GM18520 (cell line): Measurements from ENCODE around the gene MSH3.
"Not testable (repeated sequence)": the region's sequence is repeated elsewhere in the genome, so short reads cannot be mapped to it uniquely, and the experiment has no call there.

Source experiments
- ATAC-seq: cut with Tn5 transposase; IDR thresholded peaks from one replicate; pipeline ENCODE4 v1.9.1; 2021; ENCODE audit not compliant: unreplicated experiment

MSH3 gene

GRCh38 chr5:80884929-80885328 is 230.5 kb downstream of the MSH3 start:
- no peak for ATAC-seq

GRCh38 chr5:80885396-80886000 is 231.0 kb downstream of the MSH3 start:
- ATAC-seq = no peak

- ATAC-seq = no peak
These were observed 239.6 kb downstream of the MSH3 start for GRCh38 chr5:80894083-80894482.

GRCh38 chr5:80895523-80895922 is 241.1 kb downstream of the MSH3 start:
- ATAC-seq = no peak

- ATAC-seq = not testable (repeated sequence)
These were observed 248.2 kb downstream of the MSH3 start for GRCh38 chr5:80902624-80903023.

- no peak for ATAC-seq
These were observed 250.2 kb downstream of the MSH3 start for GRCh38 chr5:80904533-80905187.

DNA sequence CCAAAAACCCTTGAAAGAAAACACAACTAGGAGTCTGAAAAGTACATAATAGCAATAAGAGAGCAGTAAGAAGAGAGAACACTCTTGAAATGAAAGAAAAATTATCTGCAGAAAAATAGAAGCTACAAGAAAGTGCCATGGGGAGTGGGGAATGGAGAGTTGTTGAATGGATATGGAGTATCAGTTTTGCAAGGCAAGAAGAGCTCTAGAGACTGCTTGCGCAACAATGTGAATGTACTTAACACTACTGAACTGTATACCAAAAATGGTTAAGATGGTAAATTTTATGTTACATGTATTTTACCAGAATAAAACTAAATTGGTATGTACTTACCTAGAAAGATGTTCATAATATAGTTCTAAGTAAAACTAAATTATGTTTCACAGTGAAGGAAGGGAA is 251.0 kb downstream of the MSH3 start:
- no peak for ATAC-seq

DNA sequence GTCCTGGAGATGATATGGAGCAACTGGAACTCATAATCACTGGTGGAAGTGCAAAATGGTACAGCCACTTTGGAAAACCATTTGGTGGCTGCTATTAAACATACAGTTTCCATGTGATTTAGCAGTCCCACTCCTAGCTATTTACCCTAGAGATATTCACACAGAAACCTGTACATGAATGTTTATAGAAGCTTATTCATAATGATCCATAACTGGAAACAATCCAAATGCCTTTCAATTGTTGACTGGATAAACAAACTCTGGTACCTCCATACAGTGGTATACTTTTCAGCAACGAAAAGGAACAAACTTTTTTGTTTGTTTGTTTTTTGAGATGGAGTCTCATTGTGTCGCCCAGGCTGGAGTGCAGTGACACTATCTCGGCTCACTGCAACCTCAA is 258.0 kb downstream of the MSH3 start:
- no peak for ATAC-seq

GRCh38 chr5:80915716-80916115 is 261.3 kb downstream of the MSH3 start:
- no peak for ATAC-seq

- no peak for ATAC-seq
These were observed 262.2 kb downstream of the MSH3 start for GRCh38 chr5:80916676-80917075.

DNA sequence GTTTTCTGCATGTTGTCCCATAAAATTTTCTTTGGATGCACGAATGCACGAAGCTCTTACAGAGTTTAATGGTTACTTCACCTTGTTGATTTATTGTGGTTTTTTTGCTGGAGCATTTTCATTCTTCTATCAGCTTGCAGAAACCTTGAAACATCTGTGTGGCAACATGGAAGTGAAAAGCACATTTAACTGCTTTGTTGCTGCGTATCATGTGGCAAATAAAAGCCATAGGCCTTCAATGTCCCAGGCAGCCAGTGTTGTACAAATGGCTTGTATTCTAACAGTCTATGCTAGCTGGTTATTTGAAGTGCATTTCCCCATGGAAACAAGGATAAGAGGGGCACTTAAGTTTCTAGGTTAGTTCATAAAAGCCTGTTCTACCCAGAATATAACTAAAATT is 263.2 kb downstream of the MSH3 start:
- ATAC-seq = no peak

DNA sequence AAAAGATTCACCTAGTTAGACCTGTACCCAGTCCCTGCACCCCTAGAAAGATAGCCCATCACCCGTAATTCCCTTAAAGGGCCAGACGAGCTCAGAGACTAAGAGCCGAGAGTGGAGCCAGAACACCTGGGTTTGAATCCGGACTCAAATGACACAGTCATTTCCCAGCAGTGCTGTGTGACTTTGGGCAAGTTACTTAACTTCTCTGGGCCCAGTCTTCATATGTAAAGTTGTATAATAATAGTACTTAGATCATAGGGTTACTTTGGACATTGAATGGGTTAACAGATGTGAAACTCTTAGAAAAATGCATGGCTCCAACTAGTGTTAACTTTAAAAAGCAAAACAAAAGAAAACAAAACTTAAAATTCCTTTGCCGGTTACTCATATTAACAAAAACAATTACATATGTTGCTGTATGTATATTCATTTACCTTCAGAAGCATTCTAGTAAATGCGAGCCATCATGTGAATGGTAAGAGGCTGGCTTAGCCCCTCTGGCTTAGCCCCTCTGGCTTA is 265.3 kb downstream of the MSH3 start:
- ATAC-seq = no peak

DNA sequence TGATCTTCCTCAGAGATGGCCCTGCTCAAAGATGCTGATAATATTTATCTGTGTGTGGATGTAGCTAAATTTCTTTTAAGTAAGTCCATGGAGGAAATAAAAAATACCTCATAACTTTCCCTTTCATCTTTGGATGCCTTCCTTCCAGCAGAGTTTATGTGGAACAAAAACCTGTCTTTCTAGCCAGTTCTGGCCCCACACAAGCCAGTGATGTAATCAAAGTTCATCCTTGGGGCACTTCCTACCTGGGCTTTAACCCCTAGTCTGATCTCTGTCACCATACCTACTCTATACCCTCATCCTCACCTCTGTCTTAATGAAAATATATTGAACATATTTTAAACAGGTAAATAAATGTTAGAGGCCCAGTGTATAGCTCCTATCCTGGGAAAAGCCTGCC is 265.9 kb downstream of the MSH3 start:
- no peak for ATAC-seq

GRCh38 chr5:80921026-80921425 is 266.6 kb downstream of the MSH3 start:
- ATAC-seq = no peak

DNA sequence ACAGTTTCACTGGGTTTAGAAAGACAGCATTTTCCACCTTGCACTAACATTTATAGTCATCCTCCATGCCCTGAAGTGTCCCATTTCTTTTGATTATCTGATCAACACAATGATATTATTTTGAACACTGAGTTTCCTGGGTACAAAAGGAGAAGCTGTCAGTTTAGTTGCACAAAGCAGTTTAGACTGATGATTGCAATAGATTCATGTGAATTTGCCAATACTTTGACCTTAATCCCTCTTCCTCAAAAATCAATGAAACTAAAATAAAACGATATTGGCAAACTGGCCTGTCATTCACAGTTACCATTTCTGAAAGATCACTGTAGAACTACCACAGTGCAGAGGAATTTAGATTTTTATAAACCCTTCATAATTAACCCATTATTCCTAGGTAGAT is 271.5 kb downstream of the MSH3 start:
- ATAC-seq = no peak
